Measurements from ENCODE around the gene NACA2. TPM values are rescaled to one million over a fixed set of nuclear protein-coding genes. Genes with fewer than 3 reads are reported as not detected.

The NACA2 gene
- total and polyA plus RNA-seq, 2 donors (not counting 1 experiment from before 2014, with no cell fraction given): not detected

GRCh38 chr17:61598014-61598413 lies 7.0 kb upstream of the NACA2 start:
- CTCF ChIA-PET: no interaction called here
- Histone ChIP-seq H3K79me2 (ENCODE audit: control insufficient read depth, insufficient read depth, low read length) (no peaks in the 10 kb centered on the region), H3K4me2 (replicated peaks; ENCODE audit: low read depth, low read length, poor library complexity, severe bottlenecking) (no peak overlapping the region), H3K4me3 (ENCODE audit: control extremely low read depth in 1 of 5, extremely low read depth in 1 of 5, insufficient read depth in 1 of 5, low read depth in 2 of 5, low read length in 4 of 5) (no peak overlapping the region), H4K20me1 (ENCODE audit: control insufficient read depth, insufficient read depth, low read length, poor library complexity, severe bottlenecking) (no peaks in the 10 kb centered on the region), H3K4me1 (ENCODE audit: control insufficient read depth in 2 of 2, insufficient read depth in 2 of 2, low read length in 2 of 2) (no peaks in the 10 kb centered on the region), H3K27ac (ENCODE audit: low read length in 2 of 2) (no peak overlapping the region), H2AFZ (ENCODE audit: insufficient read depth, low read depth, low read length, poor library complexity, severe bottlenecking) (no peak overlapping the region), H3K9ac (ENCODE audit: low read length) (no peak overlapping the region), H3K9me3 (ENCODE audit: control extremely low read depth in 1 of 3, control insufficient read depth in 2 of 3, insufficient read depth in 1 of 3, low read length in 2 of 3) (peaks cover 0 to 3% (median 0%) of the 10 kb centered on the region in 3 donors), H3K36me3 (replicated peaks in 1 of 2; ENCODE audit: control extremely low read depth in 1 of 2, control insufficient read depth in 1 of 2, extremely low read depth in 1 of 2, insufficient read depth in 2 of 2, low read length in 1 of 2) (no peaks in the 10 kb centered on the region), H3K27me3 (replicated peaks in 1 of 4; ENCODE audit: control extremely low read depth in 1 of 4, control insufficient read depth in 3 of 4, insufficient read depth in 4 of 4, low read length in 3 of 4) (peaks cover 0 to 16% (median 7%) of the 10 kb centered on the region in 4 experiments)
- ATAC-seq (ENCODE audit: low read depth) (no peak), DNase-seq (no peak)
- TF ChIP-seq EZH2 (IDR thresholded peaks at IDR 0.05; ENCODE audit: borderline replicate concordance, insufficient read depth, low read depth, low read length, poor library complexity, severe bottlenecking): no peak
- no peak for TF ChIP-seq CTCF (IDR thresholded peaks at IDR 0.05)
- intact Hi-C loops (cut with micrococcal nuclease): no loop called here
- whole genome bisulfite sequencing (ENCODE audit: insufficient coverage): no CpG with 5 or more reads among the region's 2 CpGs
- POLR2A ChIA-PET: no interaction called here
- H3K27ac Mint-ChIP-seq: no peak overlapping the region
- H3K4me1 Mint-ChIP-seq: no peaks in the 10 kb centered on the region
- no peaks in the 10 kb centered on the region for H3K9me3 Mint-ChIP-seq (ENCODE audit: insufficient read depth)
- no peak overlapping the region for H3K4me3 Mint-ChIP-seq
- H3K27me3 Mint-ChIP-seq: peaks cover 27% of the 10 kb centered on the region

GRCh38 chr17:61597607-61598006 lies 6.6 kb upstream of the NACA2 start:
- no peaks in the 10 kb centered on the region for H3K4me1 Mint-ChIP-seq
- Histone ChIP-seq H3K9ac (ENCODE audit: low read length) (no peak overlapping the region), H3K27ac (ENCODE audit: low read length in 2 of 2) (no peak overlapping the region), H2AFZ (ENCODE audit: insufficient read depth, low read depth, low read length, poor library complexity, severe bottlenecking) (no peak overlapping the region), H3K4me1 (ENCODE audit: control insufficient read depth in 2 of 2, insufficient read depth in 2 of 2, low read length in 2 of 2) (no peaks in the 10 kb centered on the region), H3K9me3 (ENCODE audit: control extremely low read depth in 1 of 3, control insufficient read depth in 2 of 3, insufficient read depth in 1 of 3, low read length in 2 of 3) (peaks cover 0 to 3% (median 0%) of the 10 kb centered on the region in 3 donors), H3K4me2 (replicated peaks; ENCODE audit: low read depth, low read length, poor library complexity, severe bottlenecking) (no peak overlapping the region), H3K79me2 (ENCODE audit: control insufficient read depth, insufficient read depth, low read length) (no peaks in the 10 kb centered on the region), H3K4me3 (ENCODE audit: control extremely low read depth in 1 of 5, extremely low read depth in 1 of 5, insufficient read depth in 1 of 5, low read depth in 2 of 5, low read length in 4 of 5) (no peak overlapping the region), H3K27me3 (replicated peaks in 1 of 4; ENCODE audit: control extremely low read depth in 1 of 4, control insufficient read depth in 3 of 4, insufficient read depth in 4 of 4, low read length in 3 of 4) (peaks cover 0 to 16% (median 5%) of the 10 kb centered on the region in 4 experiments), H4K20me1 (ENCODE audit: control insufficient read depth, insufficient read depth, low read length, poor library complexity, severe bottlenecking) (no peaks in the 10 kb centered on the region), H3K36me3 (replicated peaks in 1 of 2; ENCODE audit: control extremely low read depth in 1 of 2, control insufficient read depth in 1 of 2, extremely low read depth in 1 of 2, insufficient read depth in 2 of 2, low read length in 1 of 2) (no peaks in the 10 kb centered on the region)
- POLR2A ChIA-PET: no interaction called here
- ATAC-seq (ENCODE audit: low read depth): no peak
- WGBS (ENCODE audit: insufficient coverage): no CpG with 5 or more reads among the region's 3 CpGs
- DNase-seq: no peak
- CTCF ChIA-PET: no interaction called here
- no peak overlapping the region for H3K27ac Mint-ChIP-seq
- intact Hi-C loops (cut with micrococcal nuclease): no loop called here
- no peaks in the 10 kb centered on the region for H3K9me3 Mint-ChIP-seq (ENCODE audit: insufficient read depth)
- TF ChIP-seq CTCF (IDR thresholded peaks at IDR 0.05) (no peak), EZH2 (IDR thresholded peaks at IDR 0.05; ENCODE audit: borderline replicate concordance, insufficient read depth, low read depth, low read length, poor library complexity, severe bottlenecking) (no peak)
- H3K4me3 Mint-ChIP-seq: no peak overlapping the region
- peaks cover 23% of the 10 kb centered on the region for H3K27me3 Mint-ChIP-seq

Measured in B cell (primary cell).